ENCODE results near the gene TNRC6C. TPM values are rescaled to one million over a fixed set of nuclear protein-coding genes. Genes with fewer than 3 reads are reported as not detected.

Gene TNRC6C
- total and polyA plus RNA-seq, 2 of the 13 experiments (the other 11 are each of a cell fraction or from before 2014, with no cell fraction given) = 0.66 to 4.9 TPM

DNA sequence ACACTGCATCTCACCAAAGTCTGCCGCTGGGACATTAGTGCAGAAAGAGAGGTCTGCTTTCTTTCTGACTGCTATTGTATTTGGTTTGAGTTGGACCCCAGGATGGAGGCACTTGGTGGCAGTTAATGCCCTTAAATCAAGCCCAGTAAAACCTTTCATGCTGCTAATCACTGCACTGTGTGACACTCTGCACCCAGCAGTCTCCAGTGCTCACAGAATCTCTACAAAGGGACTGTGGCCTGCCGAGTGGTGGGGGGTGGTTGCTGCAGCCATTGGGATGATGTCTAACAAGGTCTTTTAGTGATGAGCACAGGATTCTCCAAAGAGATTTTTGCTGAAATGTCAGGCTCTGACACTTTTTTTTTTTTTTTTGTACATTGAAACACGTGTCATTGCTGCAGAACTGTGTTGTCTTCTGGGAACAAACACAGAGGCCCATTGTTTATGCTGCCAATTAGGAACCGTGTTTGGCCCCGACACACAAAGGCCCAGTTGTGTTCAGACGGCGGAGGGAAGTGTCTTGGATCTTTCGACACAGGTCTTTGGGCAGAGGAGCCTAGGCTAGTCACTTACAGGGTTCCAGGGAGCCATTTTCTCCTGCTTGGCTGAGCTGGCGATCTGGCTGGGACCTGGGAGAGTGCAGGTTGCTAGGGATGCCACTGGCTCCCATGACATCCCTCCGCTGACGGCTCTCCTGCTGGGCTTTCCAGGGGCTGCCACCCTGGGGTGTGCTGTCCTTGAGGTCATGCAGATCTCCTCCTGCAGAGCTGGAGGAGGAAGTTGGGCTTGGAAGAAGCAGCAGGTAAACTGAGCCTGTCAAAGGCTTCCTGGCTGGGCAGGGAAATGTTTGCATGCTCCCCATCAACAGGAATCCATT lies 16.2 kb upstream of the TNRC6C start:
- peak overlapping the region; percentile 59 for H3K4me2 ChIP-seq (ENCODE audit: low read depth, low read length)
- peak; percentile 70 for ATAC-seq
- in situ Hi-C loops (cut with HindIII; ENCODE audit: extremely low pct_ligation_motif_present, low pct_unique_long_range_greater_than_20kb) (no loop called here), intact Hi-C loops (cut with micrococcal nuclease; ENCODE audit: unreplicated experiment) (loop anchor here (5.0 kb wide), 1 partner anchor 760 kb away; no protein-coding TSS in a partner anchor)
- no peak overlapping the region for H3K9ac ChIP-seq (ENCODE audit: insufficient read depth, low read depth, low read length)
- H3K4me3 ChIP-seq (replicated peaks in 1 of 3; ENCODE audit: insufficient read depth in 1 of 3, low read depth in 2 of 3, low read length in 3 of 3) = no peak overlapping the region; a peak in 1 of 6 replicates
- peak; percentile 76 for DNase-seq (ENCODE audit: low spot score)
- CTCF ChIA-PET (ENCODE audit: low intra/inter-chr PET ratio, low total read pairs) = no interaction called here
- H3K4me1 ChIP-seq (ENCODE audit: insufficient read depth, low read length) = peaks cover 20% of the 10 kb centered on the region
- no peaks in the 10 kb centered on the region for H3K9me3 ChIP-seq (ENCODE audit: low read length)
- no TSS peak for BruUV-seq (replicated peaks)
- POLR2A ChIA-PET = interaction anchor here (3.3 kb wide), 1 partner anchor 15 kb away, joined by 20 read pairs; the partner anchor contains the start of gene TNRC6C
- WGBS (ENCODE audit: low lambda C conversion rate) = 18% methylated on average over 11 of the region's 11 CpGs
- H4K20me1 ChIP-seq (ENCODE audit: insufficient read depth, low read length) = no peaks in the 10 kb centered on the region
- no peak overlapping the region for H3K27ac ChIP-seq (ENCODE audit: extremely low read length, insufficient read depth, low read length)
- peaks cover 3 to 50% of the 10 kb centered on the region in 2 experiments; a peak in 4 of 5 replicates for H3K27me3 ChIP-seq (ENCODE audit: control insufficient read depth in 1 of 2, insufficient read depth in 2 of 2, low read length in 2 of 2)
- H3K36me3 ChIP-seq (replicated peaks in 1 of 2; ENCODE audit: control insufficient read depth in 1 of 2, insufficient read depth in 2 of 2, low read length in 2 of 2) = no peaks in the 10 kb centered on the region
- no peak overlapping the region for H2AFZ ChIP-seq (ENCODE audit: low read length)
- H3K79me2 ChIP-seq (ENCODE audit: insufficient read depth, low read length) = no peaks in the 10 kb centered on the region
- FAIRE-seq = no peak
- no peak for TF ChIP-seq ZNF713 (CRISPR knock-in tag; IDR thresholded peaks at IDR 0.05)
- no peak for TF ChIP-seq TGIF2 (CRISPR knock-in tag; IDR thresholded peaks at IDR 0.05)
- peak; percentile 68 for TF ChIP-seq BHLHE40 (IDR thresholded peaks at IDR 0.05; ENCODE audit: low read length)
- TF ChIP-seq FOXP1 (IDR thresholded peaks at IDR 0.05) = peak; percentile 40; the same call in 1 of the 2 replicates
- peak; percentile 52; the same call in 1 of the 2 replicates for TF ChIP-seq FOXP1 (CRISPR knock-in tag; IDR thresholded peaks at IDR 0.05)
- TF ChIP-seq, protein P1, sequence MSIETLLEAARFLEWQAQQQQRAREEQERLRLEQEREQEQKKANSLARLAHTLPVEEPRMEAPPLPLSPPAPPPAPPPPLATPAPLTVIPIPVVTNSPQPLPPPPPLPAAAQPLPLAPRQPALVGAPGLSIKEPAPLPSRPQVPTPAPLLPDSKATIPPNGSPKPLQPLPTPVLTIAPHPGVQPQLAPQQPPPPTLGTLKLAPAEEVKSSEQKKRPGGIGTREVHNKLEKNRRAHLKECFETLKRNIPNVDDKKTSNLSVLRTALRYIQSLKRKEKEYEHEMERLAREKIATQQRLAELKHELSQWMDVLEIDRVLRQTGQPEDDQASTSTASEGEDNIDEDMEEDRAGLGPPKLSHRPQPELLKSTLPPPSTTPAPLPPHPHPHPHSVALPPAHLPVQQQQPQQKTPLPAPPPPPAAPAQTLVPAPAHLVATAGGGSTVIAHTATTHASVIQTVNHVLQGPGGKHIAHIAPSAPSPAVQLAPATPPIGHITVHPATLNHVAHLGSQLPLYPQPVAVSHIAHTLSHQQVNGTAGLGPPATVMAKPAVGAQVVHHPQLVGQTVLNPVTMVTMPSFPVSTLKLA (IDR thresholded peaks at IDR 0.05) = peak; percentile 46
- 0 out of 2 replicates have a peak, but pooled peaks have one; percentile 18 for TF ChIP-seq HMG20A (CRISPR knock-in tag; IDR thresholded peaks at IDR 0.05; ENCODE audit: borderline replicate concordance)
- no peak for TF ChIP-seq SOX6 (IDR thresholded peaks at IDR 0.05)
- TF ChIP-seq SOX6 (CRISPR knock-in tag; IDR thresholded peaks at IDR 0.05) = peak; percentile 89
- TF ChIP-seq, protein P2, sequence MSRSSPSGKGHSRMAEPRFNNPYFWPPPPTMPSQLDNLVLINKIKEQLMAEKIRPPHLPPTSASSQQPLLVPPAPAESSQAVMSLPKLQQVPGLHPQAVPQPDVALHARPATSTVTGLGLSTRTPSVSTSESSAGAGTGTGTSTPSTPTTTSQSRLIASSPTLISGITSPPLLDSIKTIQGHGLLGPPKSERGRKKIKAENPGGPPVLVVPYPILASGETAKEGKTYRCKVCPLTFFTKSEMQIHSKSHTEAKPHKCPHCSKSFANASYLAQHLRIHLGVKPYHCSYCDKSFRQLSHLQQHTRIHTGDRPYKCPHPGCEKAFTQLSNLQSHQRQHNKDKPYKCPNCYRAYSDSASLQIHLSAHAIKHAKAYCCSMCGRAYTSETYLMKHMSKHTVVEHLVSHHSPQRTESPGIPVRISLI (CRISPR knock-in tag; IDR thresholded peaks at IDR 0.05; ENCODE audit: borderline replicate concordance) = peak; percentile 86; the same call in 1 of the 2 replicates
- TF ChIP-seq TBX2 (CRISPR knock-in tag; IDR thresholded peaks at IDR 0.05; ENCODE audit: borderline replicate concordance) = peak; percentile 47
- peak; percentile 89 for TF ChIP-seq SOX5 (CRISPR knock-in tag; IDR thresholded peaks at IDR 0.05; ENCODE audit: borderline replicate concordance)
- TF ChIP-seq, protein P3, sequence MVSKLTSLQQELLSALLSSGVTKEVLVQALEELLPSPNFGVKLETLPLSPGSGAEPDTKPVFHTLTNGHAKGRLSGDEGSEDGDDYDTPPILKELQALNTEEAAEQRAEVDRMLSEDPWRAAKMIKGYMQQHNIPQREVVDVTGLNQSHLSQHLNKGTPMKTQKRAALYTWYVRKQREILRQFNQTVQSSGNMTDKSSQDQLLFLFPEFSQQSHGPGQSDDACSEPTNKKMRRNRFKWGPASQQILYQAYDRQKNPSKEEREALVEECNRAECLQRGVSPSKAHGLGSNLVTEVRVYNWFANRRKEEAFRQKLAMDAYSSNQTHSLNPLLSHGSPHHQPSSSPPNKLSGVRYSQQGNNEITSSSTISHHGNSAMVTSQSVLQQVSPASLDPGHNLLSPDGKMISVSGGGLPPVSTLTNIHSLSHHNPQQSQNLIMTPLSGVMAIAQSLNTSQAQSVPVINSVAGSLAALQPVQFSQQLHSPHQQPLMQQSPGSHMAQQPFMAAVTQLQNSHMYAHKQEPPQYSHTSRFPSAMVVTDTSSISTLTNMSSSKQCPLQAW (CRISPR knock-in tag; IDR thresholded peaks at IDR 0.05) = no peak
- no peak for TF ChIP-seq NRL (CRISPR knock-in tag; IDR thresholded peaks at IDR 0.05; ENCODE audit: borderline replicate concordance)
- no peak; the same call in 1 of the 2 replicates for TF ChIP-seq ZNF768 (CRISPR knock-in tag; IDR thresholded peaks at IDR 0.05)
- peak; percentile 65 for TF ChIP-seq GATAD2A (CRISPR knock-in tag; IDR thresholded peaks at IDR 0.05)
- no peak for TF ChIP-seq HNRNPH1 (optimal IDR thresholded peaks at IDR 0.05; ENCODE audit: low read depth, low read length)
- peak; percentile 32 for TF ChIP-seq YY1 (IDR thresholded peaks at IDR 0.05; ENCODE audit: insufficient read depth, insufficient replicate concordance, low read depth, low read length)
- no peak for TF ChIP-seq ZNF121 (CRISPR knock-in tag; IDR thresholded peaks at IDR 0.05)
- 0 out of 2 replicates have a peak, but pooled peaks have one; percentile 23 for TF ChIP-seq ZMYM3 (CRISPR knock-in tag; IDR thresholded peaks at IDR 0.05)
- peak; percentile 55 for TF ChIP-seq ZNF644 (CRISPR knock-in tag; IDR thresholded peaks at IDR 0.05; ENCODE audit: low read depth)
- no peak for TF ChIP-seq REXO4 (CRISPR knock-in tag; IDR thresholded peaks at IDR 0.05; ENCODE audit: borderline replicate concordance)
